ENCODE data around the gene COL9A3. TPM values are rescaled to one million over a fixed set of nuclear protein-coding genes. Genes with fewer than 3 reads are reported as not detected.

Gene COL9A3
- total RNA-seq, 1 donor from 2014 or later: 1.8 TPM

- TF ChIP-seq CTCF (IDR thresholded peaks at IDR 0.05; ENCODE audit: unreplicated experiment): no peak
- DNase-seq (ENCODE audit: low spot score): no peak
- Mint-ChIP-seq H3K36me3 (ENCODE audit: low read depth, unreplicated experiment) (peaks cover 6% of the 10 kb centered on the region), H3K27me3 (ENCODE audit: unreplicated experiment) (peaks cover 9% of the 10 kb centered on the region), H3K4me1 (ENCODE audit: unreplicated experiment) (peaks cover 4% of the 10 kb centered on the region), H3K9me3 (ENCODE audit: unreplicated experiment) (no peaks in the 10 kb centered on the region), H3K27ac (ENCODE audit: unreplicated experiment) (no peak overlapping the region), H3K4me3 (ENCODE audit: unreplicated experiment) (no peak overlapping the region)
Observed at GRCh38 chr20:62776035-62776691, 40.7 kb upstream of the COL9A3 start.

GRCh38 chr20:62776692-62777527 is 39.9 kb upstream of the COL9A3 start:
- Mint-ChIP-seq H3K4me3 (ENCODE audit: unreplicated experiment) (no peak overlapping the region), H3K4me1 (ENCODE audit: unreplicated experiment) (peaks cover 4% of the 10 kb centered on the region), H3K36me3 (ENCODE audit: low read depth, unreplicated experiment) (peaks cover 6% of the 10 kb centered on the region), H3K27me3 (ENCODE audit: unreplicated experiment) (peaks cover 9% of the 10 kb centered on the region), H3K9me3 (ENCODE audit: unreplicated experiment) (no peaks in the 10 kb centered on the region), H3K27ac (ENCODE audit: unreplicated experiment) (peak overlapping the region; percentile 89)
- DNase-seq (ENCODE audit: low spot score): no peak
- TF ChIP-seq CTCF (IDR thresholded peaks at IDR 0.05; ENCODE audit: unreplicated experiment): no peak

- DNase-seq (ENCODE audit: low spot score): no peak
- H3K36me3 Mint-ChIP-seq (ENCODE audit: low read depth, unreplicated experiment): peaks cover 6% of the 10 kb centered on the region
- H3K9me3 Mint-ChIP-seq (ENCODE audit: unreplicated experiment): no peaks in the 10 kb centered on the region
- peaks cover 5% of the 10 kb centered on the region for H3K4me1 Mint-ChIP-seq (ENCODE audit: unreplicated experiment)
- H3K27me3 Mint-ChIP-seq (ENCODE audit: unreplicated experiment): peaks cover 9% of the 10 kb centered on the region
- no peak overlapping the region for H3K4me3 Mint-ChIP-seq (ENCODE audit: unreplicated experiment)
- no peak overlapping the region for H3K27ac Mint-ChIP-seq (ENCODE audit: unreplicated experiment)
- no peak for TF ChIP-seq CTCF (IDR thresholded peaks at IDR 0.05; ENCODE audit: unreplicated experiment)
Observed at GRCh38 chr20:62777528-62777830, 39.4 kb upstream of the COL9A3 start.

- no peak overlapping the region for H3K27ac Mint-ChIP-seq (ENCODE audit: unreplicated experiment)
- peaks cover 9% of the 10 kb centered on the region for H3K4me1 Mint-ChIP-seq (ENCODE audit: unreplicated experiment)
- peaks cover 5% of the 10 kb centered on the region for H3K36me3 Mint-ChIP-seq (ENCODE audit: low read depth, unreplicated experiment)
- no peak for TF ChIP-seq CTCF (IDR thresholded peaks at IDR 0.05; ENCODE audit: unreplicated experiment)
- no peak overlapping the region for H3K4me3 Mint-ChIP-seq (ENCODE audit: unreplicated experiment)
- H3K27me3 Mint-ChIP-seq (ENCODE audit: unreplicated experiment): peaks cover 9% of the 10 kb centered on the region
- no peaks in the 10 kb centered on the region for H3K9me3 Mint-ChIP-seq (ENCODE audit: unreplicated experiment)
- DNase-seq (ENCODE audit: low spot score): no peak
Observed at GRCh38 chr20:62778058-62778457, 38.8 kb upstream of the COL9A3 start.

Measured in endothelial cell (in vitro differentiated cells).